GM18498 (cell line): ENCODE measurements around the gene CPEB4.

Experiments used
- ATAC-seq: cut with Tn5 transposase; IDR thresholded peaks from one replicate; pipeline ENCODE4 v1.9.1; 2021; ENCODE audit warnings: mild to moderate bottlenecking, moderate library complexity; ENCODE audit not compliant: unreplicated experiment

CPEB4 gene

GRCh38 chr5:173941102-173941501 is 53.0 kb downstream of the CPEB4 start:
- no peak for ATAC-seq

DNA sequence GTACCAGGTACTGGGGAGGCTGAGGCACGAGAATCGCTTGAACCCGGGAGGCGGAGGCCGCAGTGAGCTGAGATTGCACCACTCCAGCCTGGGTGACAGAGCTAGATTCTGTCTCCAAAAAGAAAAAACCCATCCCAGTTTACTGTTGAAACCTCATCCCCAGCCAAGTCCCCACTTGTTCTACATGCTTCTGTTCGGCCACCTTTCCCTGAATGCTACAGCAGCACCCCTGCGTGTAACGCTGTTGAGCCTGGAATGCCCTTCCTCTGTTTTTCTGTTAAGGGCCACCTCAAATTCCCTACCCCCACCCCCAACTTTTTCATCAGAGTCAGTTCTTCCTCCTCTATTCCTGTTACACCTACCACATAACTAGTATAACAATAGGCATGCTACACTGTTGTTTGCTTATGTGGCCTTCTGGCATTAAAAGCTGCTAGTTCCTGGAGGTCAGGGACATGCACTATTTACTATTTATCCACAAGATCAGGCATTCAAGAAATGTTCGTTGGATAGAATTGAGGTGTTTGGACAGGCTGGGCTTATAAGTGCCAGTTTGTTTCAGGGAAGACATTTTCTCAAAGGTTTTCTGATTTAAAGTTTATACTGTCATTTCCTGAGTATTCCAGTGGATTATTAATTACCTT is 53.7 kb downstream of the CPEB4 start:
- ATAC-seq, result no peak

GRCh38 chr5:173944511-173944910 is 56.4 kb downstream of the CPEB4 start:
- no peak for ATAC-seq

DNA sequence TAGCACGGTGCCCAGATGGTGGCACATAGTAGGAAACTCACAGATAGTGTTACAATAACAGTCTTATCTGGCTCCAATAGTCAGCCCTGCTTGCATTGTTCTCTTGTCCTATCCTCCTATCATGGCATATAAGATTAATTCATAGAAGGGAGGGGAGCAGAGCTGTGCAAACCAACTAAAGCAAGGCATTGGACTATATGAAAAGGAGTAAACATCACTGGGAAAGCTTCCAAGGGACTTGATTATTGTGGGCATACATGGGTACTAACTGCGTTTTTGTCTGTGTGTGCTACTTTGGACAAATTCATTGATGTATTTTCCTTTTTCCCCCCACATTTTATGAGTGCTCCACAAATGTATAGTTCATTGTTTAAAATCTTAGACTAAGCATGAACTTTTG is 57.0 kb downstream of the CPEB4 start:
- no peak for ATAC-seq

DNA sequence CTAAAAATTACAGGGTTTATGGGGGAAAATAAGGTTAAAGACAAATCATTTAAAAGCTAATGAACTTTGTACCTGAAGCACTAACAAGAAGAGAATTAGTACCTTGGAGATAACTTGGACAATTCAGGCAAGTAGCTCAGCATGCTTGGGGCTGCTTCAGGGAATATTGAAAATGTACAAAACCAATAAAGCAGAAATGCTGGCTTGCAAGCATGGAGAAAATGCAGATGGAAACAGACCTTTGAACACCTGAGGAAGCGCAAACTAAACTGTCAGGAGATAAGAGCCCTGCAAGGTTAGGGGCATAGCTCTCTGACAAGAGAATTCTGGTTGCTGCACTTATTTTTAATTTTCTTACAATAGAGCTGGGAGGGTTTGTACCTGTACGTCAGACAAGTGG is 58.2 kb downstream of the CPEB4 start:
- no peak for ATAC-seq

DNA sequence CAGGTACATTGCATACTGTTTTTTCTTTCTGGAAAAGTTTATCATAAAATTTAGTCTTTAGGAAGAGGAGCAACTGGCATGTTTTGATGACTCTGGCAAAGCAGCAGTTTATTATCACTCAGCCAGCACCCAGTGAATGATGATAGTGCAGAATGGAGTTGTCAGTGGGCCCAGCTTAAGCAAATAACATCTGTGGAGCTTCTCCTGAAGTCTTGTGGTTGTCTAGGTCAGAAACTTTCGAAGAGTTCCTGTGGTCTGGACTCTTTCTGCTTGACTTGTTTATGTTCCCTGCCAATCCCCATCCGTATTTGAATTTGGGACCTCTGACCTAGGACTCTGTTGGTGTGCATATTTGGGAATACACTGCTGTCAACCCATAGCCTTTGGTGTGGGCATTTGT is 62.7 kb downstream of the CPEB4 start:
- no peak for ATAC-seq

- ATAC-seq, result no peak
Observed at GRCh38 chr5:173953528-173954090, 65.5 kb downstream of the CPEB4 start.

- no peak for ATAC-seq
Observed at GRCh38 chr5:173954671-173955521, 66.7 kb downstream of the CPEB4 start.

- no peak for ATAC-seq
Observed at GRCh38 chr5:173960986-173961385, 72.8 kb downstream of the CPEB4 start.

DNA sequence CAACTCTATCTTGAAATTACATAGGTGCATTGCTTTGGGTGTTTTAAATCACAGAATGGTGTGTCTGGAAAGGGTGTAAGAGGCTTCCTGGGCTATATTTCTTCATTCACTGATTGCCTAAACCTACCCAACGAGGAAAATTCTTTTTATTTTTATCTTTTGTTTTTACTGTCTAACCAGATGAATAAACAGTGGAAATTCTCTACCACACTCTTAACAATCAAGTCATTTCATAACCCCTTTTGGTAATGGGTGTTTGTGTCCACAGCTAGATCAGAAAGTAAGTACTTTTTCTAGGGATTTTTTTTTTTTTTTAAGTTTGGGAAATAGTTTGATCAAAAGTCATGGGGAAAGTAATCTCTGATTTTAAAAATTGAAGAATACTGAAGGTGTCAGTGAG is 73.3 kb downstream of the CPEB4 start:
- no peak for ATAC-seq

DNA sequence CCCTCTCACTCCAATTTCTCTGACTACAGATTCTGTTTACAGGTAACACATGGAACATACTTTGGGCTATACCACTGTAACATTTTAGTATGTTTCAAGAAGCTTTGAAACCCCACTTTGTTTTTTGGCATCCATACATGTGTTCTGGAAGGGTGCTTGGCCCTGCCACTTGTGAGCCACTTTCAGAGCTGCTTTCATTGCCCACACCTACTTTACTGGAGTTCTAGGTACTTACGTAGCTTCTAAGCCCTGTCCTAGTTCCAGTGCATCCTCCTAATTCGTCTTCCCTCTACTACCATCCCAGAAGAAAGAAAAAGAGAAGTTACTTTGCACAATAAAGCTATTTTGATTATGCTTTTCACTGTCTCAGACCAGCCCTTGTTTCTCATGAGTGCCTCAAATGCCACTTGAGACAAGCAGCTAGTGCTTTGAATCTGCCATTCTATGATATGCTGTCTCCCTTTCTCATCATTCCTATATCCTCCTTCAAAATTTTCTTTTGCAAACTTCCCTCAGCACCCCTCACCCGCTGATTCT is 74.4 kb downstream of the CPEB4 start:
- no peak for ATAC-seq

GRCh38 chr5:173963182-173963838 is 75.2 kb downstream of the CPEB4 start:
- no peak for ATAC-seq

DNA sequence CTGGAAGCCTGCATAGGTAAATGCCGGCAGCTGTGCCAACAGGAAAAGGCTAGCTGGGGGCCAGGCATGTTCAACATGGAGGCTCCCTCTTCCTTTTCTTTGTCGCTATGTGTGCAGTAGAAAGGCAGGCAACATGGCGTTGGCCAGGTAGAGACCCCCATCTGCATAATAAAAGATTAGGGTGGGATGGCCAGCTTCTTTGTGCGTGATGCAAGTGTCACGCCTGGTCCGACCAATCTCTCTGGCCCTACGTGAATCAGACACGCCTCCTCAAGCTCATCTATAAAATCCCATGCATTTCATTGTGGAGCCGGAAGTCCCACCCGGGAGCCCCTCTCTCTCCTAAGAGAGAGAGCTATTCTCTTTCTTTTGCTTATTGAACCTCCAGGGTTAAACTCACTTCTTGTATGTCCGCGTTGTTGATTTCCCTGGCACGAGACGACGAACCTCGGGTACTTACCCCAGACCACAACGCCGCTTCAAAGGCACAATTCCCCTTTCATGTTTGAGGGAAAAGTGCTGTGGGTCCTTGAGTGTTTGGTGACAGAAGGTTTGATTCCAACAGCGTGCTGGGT is 75.8 kb downstream of the CPEB4 start:
- ATAC-seq, result no peak

DNA sequence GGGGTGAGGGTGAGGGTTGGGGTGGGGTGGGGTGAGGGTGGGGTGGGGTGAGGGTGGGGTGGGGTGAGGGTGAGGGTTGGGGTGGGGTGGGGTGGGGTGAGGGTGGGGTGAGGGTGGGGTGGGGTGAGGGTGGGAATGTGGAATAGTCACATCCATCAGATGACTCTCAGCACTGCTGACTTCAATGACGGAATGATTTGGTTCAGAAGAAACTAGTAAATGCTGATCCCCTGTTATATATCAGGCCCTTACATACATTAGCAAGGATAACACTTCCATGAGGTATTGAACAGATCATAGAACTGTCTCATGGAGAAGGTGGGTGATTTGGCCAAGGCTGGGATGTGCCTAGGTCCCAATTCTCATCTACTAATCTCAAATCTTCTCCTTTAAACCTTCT is 76.4 kb downstream of the CPEB4 start:
- ATAC-seq, result no peak

GRCh38 chr5:173967241-173967640 is 79.1 kb downstream of the CPEB4 start:
- no peak for ATAC-seq

DNA sequence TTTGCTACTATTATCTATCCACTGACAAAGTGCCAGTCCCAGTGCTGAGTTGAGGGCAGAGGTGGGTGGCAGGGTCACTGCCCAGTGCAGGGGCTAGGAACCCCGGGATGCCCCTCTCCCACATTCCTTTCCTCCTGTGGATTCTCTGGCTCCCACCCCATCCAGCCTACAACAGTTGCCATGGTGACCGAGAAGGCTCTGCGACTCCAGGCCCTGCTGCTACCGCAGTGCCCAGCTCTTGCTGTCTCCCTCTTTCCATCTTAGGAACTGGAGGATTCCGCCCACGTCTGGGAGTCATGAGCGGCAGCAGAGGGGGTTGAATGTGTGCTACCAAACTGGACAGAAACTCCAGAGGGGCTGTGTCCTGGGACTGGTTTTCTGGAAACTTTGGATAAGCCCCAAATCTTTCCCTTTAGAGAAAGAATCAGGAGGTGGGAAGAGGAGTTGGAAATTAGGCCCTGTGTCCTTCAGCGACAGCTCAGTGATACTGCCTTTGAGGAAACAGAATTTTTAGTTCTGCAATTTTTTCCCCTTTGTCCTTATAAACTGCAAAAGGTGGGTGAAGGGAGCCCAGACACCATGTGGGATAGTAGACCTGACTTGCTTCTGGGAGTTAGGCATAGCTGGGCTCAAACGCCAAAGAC is 80.1 kb downstream of the CPEB4 start:
- no peak for ATAC-seq

GRCh38 chr5:173969167-173970049 is 81.3 kb downstream of the CPEB4 start:
- ATAC-seq, result no peak

DNA sequence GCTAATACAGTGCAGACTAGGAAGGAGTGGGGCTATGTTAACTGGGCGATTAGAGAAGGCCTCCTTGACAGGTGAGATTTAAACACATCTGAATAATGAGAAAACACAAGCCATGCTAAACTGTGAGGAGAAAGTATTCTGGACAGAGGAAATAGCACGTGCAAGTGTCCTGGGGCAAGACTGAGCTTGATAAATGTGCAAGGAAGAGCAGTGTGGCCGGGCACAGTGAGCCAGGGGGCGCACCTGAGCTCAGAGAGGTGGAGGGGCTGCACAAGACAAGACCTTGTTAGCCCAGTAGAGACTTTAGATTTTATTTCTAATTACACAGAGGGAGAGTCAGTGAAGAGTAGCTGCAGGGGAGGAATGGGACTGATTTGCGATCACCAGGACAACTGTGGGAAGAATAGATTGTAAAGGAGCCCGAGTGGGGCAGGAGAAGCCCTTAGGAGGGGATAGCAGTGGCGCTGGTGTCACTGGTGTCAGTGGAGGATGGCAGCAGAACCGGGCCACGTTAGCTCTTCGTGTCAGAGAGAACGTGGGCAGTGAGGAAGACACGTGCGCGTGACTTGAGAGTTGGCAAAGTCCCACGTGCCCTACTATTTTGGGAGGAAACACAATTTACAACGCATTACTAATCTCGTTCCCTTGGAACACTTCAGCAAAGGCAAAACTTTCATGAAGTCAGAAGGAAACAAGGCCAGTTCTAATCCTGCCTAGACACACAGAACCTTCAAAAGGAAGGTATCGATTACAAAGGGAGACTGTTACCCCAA is 82.9 kb downstream of the CPEB4 start:
- ATAC-seq, result no peak
